BLaER1 (cell line): ENCODE results near the gene SPEG.

Experiments
- H3K27ac ChIP-seq: shearing (Covaris generic); formaldehyde crosslinking; 2 replicates; pipeline ENCODE4 v1.8.1; 2022
- H3K27me3 ChIP-seq: shearing (Covaris generic); formaldehyde crosslinking; 2 replicates; pipeline ENCODE4 v1.8.1; 2022
- H3K36me3 ChIP-seq: shearing (Covaris generic); formaldehyde crosslinking; 2 replicates; pipeline ENCODE4 v1.8.1; 2022
- H3K4me1 ChIP-seq: shearing (Covaris generic); formaldehyde crosslinking; 2 replicates; pipeline ENCODE4 v1.8.1; 2022
- H3K4me2 ChIP-seq: shearing (Covaris generic); formaldehyde crosslinking; 2 replicates; pipeline ENCODE4 v1.8.1; 2022
- H3K4me3 ChIP-seq: shearing (Covaris generic); formaldehyde crosslinking; 2 replicates; pipeline ENCODE4 v1.8.1; 2022
- H3K9ac ChIP-seq: shearing (Covaris generic); formaldehyde crosslinking; 2 replicates; pipeline ENCODE4 v1.8.1; 2022
- H3K9me3 ChIP-seq: shearing (Covaris generic); formaldehyde crosslinking; 2 replicates; pipeline ENCODE4 v1.8.1; 2022
- H4K20me1 ChIP-seq: shearing (Covaris generic); formaldehyde crosslinking; 2 replicates; pipeline ENCODE4 v1.8.1; 2022
- Cebpa-rat ChIP-seq: shearing (Covaris generic); IDR thresholded peaks from 2 replicates; pipeline ENCODE4 v1.8.1; 2022

The SPEG gene

GRCh38 chr2:219545295-219545942, 110.8 kb downstream of the SPEG start:
- Histone ChIP-seq H3K4me2 (no peak overlapping the region), H4K20me1 (peaks cover 29% of the 10 kb centered on the region), H3K27ac (no peak overlapping the region), H3K36me3 (peaks cover 6% of the 10 kb centered on the region; the same call in 1 of the 2 replicates), H3K9ac (no peak overlapping the region), H3K27me3 (peaks cover 30% of the 10 kb centered on the region; the same call in 1 of the 2 replicates), H3K9me3 (no peaks in the 10 kb centered on the region), H3K4me3 (no peak overlapping the region), H3K4me1 (peaks cover 29% of the 10 kb centered on the region)
- TF ChIP-seq Cebpa-rat, result no peak

- H3K9ac ChIP-seq, result no peak overlapping the region
- no peaks in the 10 kb centered on the region for H3K9me3 ChIP-seq
- peaks cover 32% of the 10 kb centered on the region; the same call in 1 of the 2 replicates for H3K27me3 ChIP-seq
- no peak overlapping the region for H3K27ac ChIP-seq
- peaks cover 32% of the 10 kb centered on the region for H4K20me1 ChIP-seq
- H3K4me1 ChIP-seq, result peaks cover 27% of the 10 kb centered on the region
- peaks cover under 1% of the 10 kb centered on the region; the same call in 1 of the 2 replicates for H3K36me3 ChIP-seq
- H3K4me3 ChIP-seq, result no peak overlapping the region
- TF ChIP-seq Cebpa-rat, result no peak
- no peak overlapping the region for H3K4me2 ChIP-seq
Measured at GRCh38 chr2:219545943-219546352, 111.3 kb downstream of the SPEG start.

GRCh38 chr2:219547621-219548020, 113.0 kb downstream of the SPEG start:
- Histone ChIP-seq H3K4me1 (peaks cover 21% of the 10 kb centered on the region), H3K27me3 (peaks cover 29% of the 10 kb centered on the region; the same call in 1 of the 2 replicates), H3K9ac (no peak overlapping the region), H4K20me1 (peaks cover 19% of the 10 kb centered on the region), H3K4me2 (no peak overlapping the region), H3K36me3 (no peaks in the 10 kb centered on the region), H3K27ac (no peak overlapping the region), H3K4me3 (no peak overlapping the region), H3K9me3 (no peaks in the 10 kb centered on the region)
- TF ChIP-seq Cebpa-rat, result no peak
